ENCODE data around the gene INKA2.

INKA2 gene

GRCh38 chr1:111755331-111756123, 16.3 kb upstream of the INKA2 start, which contains the start of gene DDX20:
TSS of gene DDX20 (plus strand) at chr1:111755901. CDS start at chr1:111755925, 24 bp downstream.
- in situ Hi-C loops (cut with HindIII; ENCODE audit: low sequenced_read_pairs), result loop anchor here (25.0 kb wide), 1 partner anchor 543 kb away; the partner anchor contains the start of gene DENND2D
- peak within 1 kb of the TSS; percentile 93 for H3K4me3 ChIP-seq (ENCODE audit: low read depth, low read length)
- TF ChIP-seq, protein P1, sequence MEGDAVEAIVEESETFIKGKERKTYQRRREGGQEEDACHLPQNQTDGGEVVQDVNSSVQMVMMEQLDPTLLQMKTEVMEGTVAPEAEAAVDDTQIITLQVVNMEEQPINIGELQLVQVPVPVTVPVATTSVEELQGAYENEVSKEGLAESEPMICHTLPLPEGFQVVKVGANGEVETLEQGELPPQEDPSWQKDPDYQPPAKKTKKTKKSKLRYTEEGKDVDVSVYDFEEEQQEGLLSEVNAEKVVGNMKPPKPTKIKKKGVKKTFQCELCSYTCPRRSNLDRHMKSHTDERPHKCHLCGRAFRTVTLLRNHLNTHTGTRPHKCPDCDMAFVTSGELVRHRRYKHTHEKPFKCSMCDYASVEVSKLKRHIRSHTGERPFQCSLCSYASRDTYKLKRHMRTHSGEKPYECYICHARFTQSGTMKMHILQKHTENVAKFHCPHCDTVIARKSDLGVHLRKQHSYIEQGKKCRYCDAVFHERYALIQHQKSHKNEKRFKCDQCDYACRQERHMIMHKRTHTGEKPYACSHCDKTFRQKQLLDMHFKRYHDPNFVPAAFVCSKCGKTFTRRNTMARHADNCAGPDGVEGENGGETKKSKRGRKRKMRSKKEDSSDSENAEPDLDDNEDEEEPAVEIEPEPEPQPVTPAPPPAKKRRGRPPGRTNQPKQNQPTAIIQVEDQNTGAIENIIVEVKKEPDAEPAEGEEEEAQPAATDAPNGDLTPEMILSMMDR (IDR thresholded peaks at IDR 0.05; ENCODE audit: low read depth, low read length, missing control alignments), result peak; percentile 86
- DNase-seq (ENCODE audit: low read depth), result peak; percentile 95

DNA sequence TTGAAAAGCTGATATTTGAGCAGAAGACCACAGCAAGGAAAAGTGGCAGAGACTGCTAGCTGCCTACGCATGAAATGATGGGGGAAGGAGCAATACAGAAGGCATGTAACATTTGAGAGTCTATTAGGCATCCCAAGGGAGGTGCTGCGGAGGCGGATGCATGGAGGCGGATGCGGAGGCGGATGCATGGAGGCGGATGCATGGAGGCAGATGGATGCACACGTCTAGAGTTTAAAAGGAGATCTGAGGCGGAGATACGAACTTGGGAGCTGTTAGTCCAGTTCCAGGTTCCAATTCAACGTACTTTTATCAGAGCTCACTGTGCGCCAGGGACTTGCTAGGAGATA, 15.8 kb upstream of the INKA2 start:
- TF ChIP-seq, protein P1 (IDR thresholded peaks at IDR 0.05; ENCODE audit: low read depth, low read length, missing control alignments), result no peak
- peak overlapping the region; percentile 93 for H3K4me3 ChIP-seq (ENCODE audit: low read depth, low read length)
- in situ Hi-C loops (cut with HindIII; ENCODE audit: low sequenced_read_pairs), result loop anchor here (25.0 kb wide), 1 partner anchor 543 kb away; the partner anchor contains the start of gene DENND2D
- no peak for DNase-seq (ENCODE audit: low read depth)

DNA sequence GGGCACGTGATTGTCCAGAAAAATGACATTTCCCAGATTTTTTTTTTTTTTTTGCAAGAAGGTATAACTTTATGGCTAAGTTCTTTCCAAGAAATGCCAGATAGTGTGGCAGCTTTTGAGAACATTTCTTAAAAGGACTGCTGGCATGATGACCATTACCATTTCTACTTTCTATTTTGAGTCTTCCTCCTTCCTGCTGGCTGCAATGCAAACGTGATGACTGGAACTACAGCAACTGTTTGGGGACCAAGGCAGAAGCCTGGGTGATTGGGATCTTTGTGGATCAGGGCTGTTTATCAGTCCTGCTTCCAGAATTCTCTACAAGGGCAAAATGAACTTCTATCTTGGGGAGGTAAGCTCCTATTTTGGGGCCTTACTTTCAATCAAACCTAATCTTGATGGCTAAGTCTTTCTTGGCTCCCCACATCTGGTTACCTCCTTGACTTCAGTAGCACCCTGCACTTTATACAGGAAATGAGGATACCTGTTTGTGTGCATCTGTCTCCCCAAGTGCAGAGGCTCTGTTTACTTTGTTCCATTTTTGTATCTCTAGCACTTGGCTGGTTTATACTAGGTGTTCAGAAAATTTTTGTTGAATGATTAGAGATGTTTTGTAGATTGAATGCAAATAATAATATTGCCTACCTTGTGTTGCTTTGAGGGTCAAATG, 12.8 kb upstream of the INKA2 start:
- DNase-seq (ENCODE audit: low read depth), result no peak
- in situ Hi-C loops (cut with HindIII; ENCODE audit: low sequenced_read_pairs), result loop anchor here (25.0 kb wide), 1 partner anchor 540 kb away; the partner anchor contains the start of gene DENND2D
- H3K4me3 ChIP-seq (ENCODE audit: low read depth, low read length), result no peak overlapping the region
- TF ChIP-seq, protein P1 (IDR thresholded peaks at IDR 0.05; ENCODE audit: low read depth, low read length, missing control alignments), result no peak

GRCh38 chr1:111750856-111751255, 11.7 kb upstream of the INKA2 start:
- no peak for DNase-seq (ENCODE audit: low read depth)
- H3K4me3 ChIP-seq (ENCODE audit: low read depth, low read length), result no peak overlapping the region
- TF ChIP-seq, protein P1 (IDR thresholded peaks at IDR 0.05; ENCODE audit: low read depth, low read length, missing control alignments), result no peak
- in situ Hi-C loops (cut with HindIII; ENCODE audit: low sequenced_read_pairs), result loop anchor here (25.0 kb wide), 1 partner anchor 539 kb away; the partner anchor contains the start of gene DENND2D

- no peak overlapping the region for H3K4me3 ChIP-seq (ENCODE audit: low read depth, low read length)
- no peak for DNase-seq (ENCODE audit: low read depth)
- TF ChIP-seq, protein P1 (IDR thresholded peaks at IDR 0.05; ENCODE audit: low read depth, low read length, missing control alignments), result no peak
- in situ Hi-C loops (cut with HindIII; ENCODE audit: low sequenced_read_pairs), result loop anchor here (25.0 kb wide), 1 partner anchor 537 kb away; the partner anchor contains the start of gene DENND2D
Observed at GRCh38 chr1:111749628-111750027, 10.4 kb upstream of the INKA2 start.

DNA sequence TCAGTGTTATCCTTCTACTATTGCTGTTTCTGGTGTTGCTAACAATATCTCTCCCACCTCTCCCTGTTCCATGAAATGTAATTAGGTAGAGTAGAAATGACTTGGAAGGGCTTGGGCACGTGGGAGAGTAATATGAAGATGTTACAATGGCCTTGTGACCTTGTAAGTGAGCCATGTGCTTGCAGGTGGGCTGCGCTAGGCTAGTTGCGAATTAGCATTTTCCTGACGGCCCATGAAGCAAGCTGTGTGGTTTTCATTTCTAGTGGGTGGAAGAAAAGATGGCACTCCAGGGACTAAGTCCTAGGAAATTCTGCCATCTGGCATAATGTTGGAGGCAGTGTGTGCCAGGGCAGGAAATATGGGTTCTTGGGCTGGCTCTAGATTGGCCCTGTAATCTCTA, 8.8 kb upstream of the INKA2 start:
- no peak for DNase-seq (ENCODE audit: low read depth)
- in situ Hi-C loops (cut with HindIII; ENCODE audit: low sequenced_read_pairs), result no loop called here
- no peak overlapping the region for H3K4me3 ChIP-seq (ENCODE audit: low read depth, low read length)
- TF ChIP-seq, protein P1 (IDR thresholded peaks at IDR 0.05; ENCODE audit: low read depth, low read length, missing control alignments), result no peak
